Kidney epithelial cell (primary cell): Measurements from ENCODE around the gene HS6ST3. TPM values are rescaled to one million over a fixed set of nuclear protein-coding genes. Genes with fewer than 3 reads are reported as not detected.

Experiments
- DNase-seq: peaks from one replicate; pipeline ENCODE4 v3.0.0-alpha.2; 2010; ENCODE audit warnings: low read depth
- H3K27me3 ChIP-seq: 2 replicates; pipeline ENCODE4 v1.6.0; 2011; ENCODE audit warnings: low read length; ENCODE audit not compliant: control insufficient read depth, insufficient read depth
- H3K36me3 ChIP-seq: 2 replicates; pipeline ENCODE4 v1.5.1; 2011; ENCODE audit warnings: low read length; ENCODE audit not compliant: control insufficient read depth, insufficient read depth
- H3K4me3 ChIP-seq: 2 replicates; pipeline ENCODE4 v1.5.1; 2011; ENCODE audit warnings: low read depth, mild to moderate bottlenecking, control low read depth, low read length
- CTCF ChIP-seq: IDR thresholded peaks from 2 replicates; pipeline ENCODE4 v1.5.1; 2011; ENCODE audit warnings: mild to moderate bottlenecking, moderate library complexity, low read length, control low read depth, inconsistent platforms; ENCODE audit not compliant: insufficient read depth, poor library complexity, severe bottlenecking
- total RNA-seq: library from RNA; depleted of rRNA; stranded (reverse); fragments of >200 nt; gene quantifications from 2 replicates; pipeline ENCODE4 v1.2.3, GENCODE V29; 2015

Gene HS6ST3
- total RNA-seq, 1 donor from 2014 or later, result 0.38 TPM

- Histone ChIP-seq H3K4me3 (no peak overlapping the region), H3K36me3 (no peaks in the 10 kb centered on the region), H3K27me3 (no peaks in the 10 kb centered on the region)
- no peak for DNase-seq
- TF ChIP-seq CTCF, result no peak
These were observed 735.7 kb downstream of the HS6ST3 start for GRCh38 chr13:96825653-96826052.

- TF ChIP-seq CTCF, result no peak
These were observed 744.7 kb downstream of the HS6ST3 start for GRCh38 chr13:96834626-96835025.

GRCh38 chr13:96835546-96835945, 745.6 kb downstream of the HS6ST3 start:
- no peak for DNase-seq
- no peak for TF ChIP-seq CTCF
- no peaks in the 10 kb centered on the region for H3K36me3 ChIP-seq
- no peaks in the 10 kb centered on the region for H3K27me3 ChIP-seq
- H3K4me3 ChIP-seq, result no peak overlapping the region

More at GRCh38 chr13:96834626-96835025, 744.7 kb downstream of the HS6ST3 start:
- Histone ChIP-seq H3K27me3 (no peaks in the 10 kb centered on the region), H3K36me3 (no peaks in the 10 kb centered on the region), H3K4me3 (no peak overlapping the region)
- no peak for DNase-seq

- Histone ChIP-seq H3K27me3 (no peaks in the 10 kb centered on the region), H3K36me3 (no peaks in the 10 kb centered on the region), H3K4me3 (no peak overlapping the region)
- DNase-seq, result no peak
- TF ChIP-seq CTCF, result no peak
These were observed 746.8 kb downstream of the HS6ST3 start for GRCh38 chr13:96836733-96837132.

GRCh38 chr13:96837809-96838208, 747.9 kb downstream of the HS6ST3 start:
- no peak for TF ChIP-seq CTCF
- no peak overlapping the region for H3K4me3 ChIP-seq
- H3K36me3 ChIP-seq, result no peaks in the 10 kb centered on the region
- no peak for DNase-seq
- no peaks in the 10 kb centered on the region for H3K27me3 ChIP-seq

- Histone ChIP-seq H3K36me3 (no peaks in the 10 kb centered on the region), H3K27me3 (no peaks in the 10 kb centered on the region), H3K4me3 (no peak overlapping the region)
- no peak for DNase-seq
- no peak for TF ChIP-seq CTCF
These were observed 754.3 kb downstream of the HS6ST3 start for GRCh38 chr13:96844195-96844594.
